Measurements from ENCODE around the gene FHIT. TPM values are rescaled to one million over a fixed set of nuclear protein-coding genes. Genes with fewer than 3 reads are reported as not detected.

FHIT gene
- total RNA-seq, 4 donors from 2014 or later, result 3.5 to 17.0 (median 16.7) TPM

GRCh38 chr3:59802045-59802444 lies 1449.2 kb downstream of the FHIT start:
- Histone ChIP-seq H3K9me3 (no peaks in the 10 kb centered on the region), H3K27ac (no peak overlapping the region), H3K27me3 (no peaks in the 10 kb centered on the region), H3K4me1 (no peaks in the 10 kb centered on the region), H3K4me3 (no peak overlapping the region), H3K36me3 (no peaks in the 10 kb centered on the region)
- TF ChIP-seq CTCF (IDR thresholded peaks at IDR 0.05) (no peak), POLR2A (IDR thresholded peaks at IDR 0.05) (no peak)
- no peak for DNase-seq

GRCh38 chr3:59800481-59800880 lies 1450.8 kb downstream of the FHIT start:
- DNase-seq, result no peak
- Histone ChIP-seq H3K36me3 (no peaks in the 10 kb centered on the region), H3K27ac (no peak overlapping the region), H3K27me3 (no peaks in the 10 kb centered on the region), H3K4me1 (no peaks in the 10 kb centered on the region), H3K4me3 (no peak overlapping the region), H3K9me3 (no peaks in the 10 kb centered on the region)
- no peak for TF ChIP-seq POLR2A (IDR thresholded peaks at IDR 0.05)
- TF ChIP-seq CTCF (IDR thresholded peaks at IDR 0.05), result no peak

- Histone ChIP-seq H3K4me3 (no peak overlapping the region), H3K27ac (no peak overlapping the region), H3K4me1 (no peaks in the 10 kb centered on the region), H3K9me3 (no peaks in the 10 kb centered on the region), H3K36me3 (no peaks in the 10 kb centered on the region), H3K27me3 (no peaks in the 10 kb centered on the region)
- TF ChIP-seq CTCF (IDR thresholded peaks at IDR 0.05) (no peak), POLR2A (IDR thresholded peaks at IDR 0.05) (no peak)
- no peak for DNase-seq
These were observed 1452.7 kb downstream of the FHIT start for GRCh38 chr3:59798372-59799086.

GRCh38 chr3:59797533-59797932 lies 1453.7 kb downstream of the FHIT start:
- no peak overlapping the region for H3K27ac ChIP-seq
- H3K9me3 ChIP-seq, result no peaks in the 10 kb centered on the region
- H3K27me3 ChIP-seq, result no peaks in the 10 kb centered on the region
- no peak for TF ChIP-seq POLR2A (IDR thresholded peaks at IDR 0.05)
- no peak for TF ChIP-seq CTCF (IDR thresholded peaks at IDR 0.05)
- no peak for DNase-seq
- H3K4me1 ChIP-seq, result no peaks in the 10 kb centered on the region
- no peak overlapping the region for H3K4me3 ChIP-seq
- no peaks in the 10 kb centered on the region for H3K36me3 ChIP-seq

- Histone ChIP-seq H3K4me3 (no peak overlapping the region), H3K27ac (no peak overlapping the region), H3K4me1 (no peaks in the 10 kb centered on the region), H3K36me3 (no peaks in the 10 kb centered on the region), H3K9me3 (no peaks in the 10 kb centered on the region), H3K27me3 (no peaks in the 10 kb centered on the region)
- DNase-seq, result no peak
- no peak for TF ChIP-seq CTCF (IDR thresholded peaks at IDR 0.05)
- no peak for TF ChIP-seq POLR2A (IDR thresholded peaks at IDR 0.05)
These were observed 1454.8 kb downstream of the FHIT start for GRCh38 chr3:59796456-59796855.

Data from Peyer's patch (tissue), 4 donors.